SH-SY5Y (cell line): ENCODE results near the gene RPS8.

Experiments used
- GATA2 ChIP-seq: IDR thresholded peaks from 2 replicates; pipeline ENCODE4 v1.6.1; 2011; ENCODE audit warnings: mild to moderate bottlenecking, low read depth, low read length
- GATA3 ChIP-seq: IDR thresholded peaks from 2 replicates; pipeline ENCODE4 v1.6.1; 2011; ENCODE audit warnings: low read depth, mild to moderate bottlenecking, low read length, moderate library complexity

DNA sequence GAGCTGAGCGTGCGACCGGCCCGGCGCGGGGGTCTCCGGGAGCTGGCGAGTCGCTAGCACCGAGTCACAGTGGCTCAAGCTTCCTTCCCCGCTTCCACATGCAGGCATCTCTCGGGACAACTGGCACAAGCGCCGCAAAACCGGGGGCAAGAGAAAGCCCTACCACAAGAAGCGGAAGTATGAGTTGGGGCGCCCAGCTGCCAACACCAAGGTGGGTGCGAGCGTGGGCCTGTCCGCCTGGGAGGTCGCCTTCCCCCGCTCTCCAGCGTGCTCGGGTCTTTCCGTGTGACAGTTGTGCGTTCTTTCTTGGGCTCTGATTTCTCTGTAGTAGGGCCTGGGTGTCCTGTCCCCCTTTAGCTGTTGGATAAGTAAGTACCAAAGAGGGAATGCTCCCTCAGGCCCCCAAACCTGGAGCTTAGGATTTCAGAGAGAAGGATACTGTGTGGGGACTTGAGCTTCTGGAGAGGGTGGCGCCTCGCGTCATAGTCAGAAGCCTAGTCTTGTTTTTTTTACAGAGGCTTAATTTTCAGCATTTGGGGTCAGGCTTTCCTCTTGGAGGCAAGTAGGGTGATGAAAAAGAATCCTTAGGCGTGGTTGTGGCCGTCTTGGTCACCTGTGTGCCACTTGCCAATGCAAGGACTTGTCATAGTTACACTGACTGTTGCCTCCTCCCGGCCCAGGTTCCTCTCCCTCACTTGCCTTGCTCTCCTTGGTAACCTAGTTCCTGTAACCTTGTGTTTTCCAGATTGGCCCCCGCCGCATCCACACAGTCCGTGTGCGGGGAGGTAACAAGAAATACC is 790 bp downstream of the RPS8 start:
- TF ChIP-seq GATA2 (no peak), GATA3 (no peak)
